GM12878 (cell line): ENCODE data around the gene HIVEP2. TPM values are rescaled to one million over a fixed set of nuclear protein-coding genes. Genes with fewer than 3 reads are reported as not detected.
A peak's percentile ranks its signal among the peaks of the same experiment; 100 is the strongest.

Source experiments
- BHLHE40 ChIP-seq, 2 experiments: fragments of 450-650 bp in 1 of 2; IDR thresholded peaks; 2 replicates each; pipeline ENCODE4 v1.6.1; 2011 to 2017; ENCODE audit warnings: low read depth in 2 of 2, borderline replicate concordance in 1 of 2, improper control_type of control experiment in 1 of 2, low read length in 1 of 2, mild to moderate bottlenecking in 1 of 2
- FOXM1 ChIP-seq: IDR thresholded peaks from 2 replicates; pipeline ENCODE4 v1.6.1; 2012; ENCODE audit warnings: low read depth, mild to moderate bottlenecking, inconsistent platforms, low read length, moderate library complexity
- GABPA ChIP-seq: IDR thresholded peaks from 2 replicates; pipeline ENCODE4 v1.6.1; 2014; ENCODE audit warnings: antibody characterized with exemption, low read depth, mild to moderate bottlenecking, inconsistent platforms
- HCFC1 ChIP-seq: fragments of 150-350 bp; IDR thresholded peaks from 2 replicates; pipeline ENCODE4 v1.6.1; 2014; ENCODE audit warnings: low read length
- HSF1 ChIP-seq: fragments of 150-350 bp; IDR thresholded peaks from 2 replicates; pipeline ENCODE4 v1.6.1; 2014; ENCODE audit warnings: mild to moderate bottlenecking, low read depth, low read length
- IKZF1 ChIP-seq: fragments of 450-650 bp; conservative IDR thresholded peaks from 2 replicates; pipeline ENCODE4 v1.6.1; 2017; ENCODE audit warnings: antibody characterized with exemption, mild to moderate bottlenecking
- NFYA ChIP-seq: IDR thresholded peaks from 2 replicates; pipeline ENCODE4 v1.6.1; 2011; ENCODE audit warnings: low read depth, mild to moderate bottlenecking, low read length, improper control_type of control experiment, borderline replicate concordance
- NKRF ChIP-seq: fragments of 450-650 bp; conservative IDR thresholded peaks from 2 replicates; pipeline ENCODE4 v1.6.1; 2017; ENCODE audit warnings: mild to moderate bottlenecking, moderate library complexity
- NR2C2 ChIP-seq: IDR thresholded peaks from 2 replicates; pipeline ENCODE4 v1.6.1; 2011; ENCODE audit warnings: borderline replicate concordance, low read depth; ENCODE audit not compliant: control insufficient read depth, insufficient read length
- TARDBP ChIP-seq: IDR thresholded peaks from 2 replicates; pipeline ENCODE4 v1.6.1; 2016; ENCODE audit warnings: borderline replicate concordance
- YBX1 ChIP-seq: fragments of 450-650 bp; IDR thresholded peaks from 2 replicates; pipeline ENCODE4 v1.6.1; 2016; ENCODE audit warnings: antibody characterized with exemption
- ZBTB11 ChIP-seq: fragments of 450-650 bp; formaldehyde crosslinking; IDR thresholded peaks from 2 replicates; pipeline ENCODE4 v1.5.0; 2022; ENCODE audit warnings: mild to moderate bottlenecking, missing genetic modification characterization
- ZBTB33 ChIP-seq: fragments of 450-650 bp; IDR thresholded peaks from 2 replicates; pipeline ENCODE4 v1.6.1; 2017; ENCODE audit warnings: mild to moderate bottlenecking
- ZNF207 ChIP-seq: fragments of 450-650 bp; IDR thresholded peaks from 2 replicates; pipeline ENCODE4 v1.6.1; 2014; ENCODE audit warnings: antibody characterized with exemption, mild to moderate bottlenecking, borderline replicate concordance
- polyA plus RNA-seq, 11 experiments: library from polyadenylated mRNA; depleted of rRNA in 4 of 11; unstranded in 6 of 11; stranded (reverse) in 5 of 11; fragments of >200 nt; fragmentation: Nextera tagmentation in 4 of 11; fragmentation: Illumina TruSeq in 1 of 11; extraction: Ambion mirVana in 4 of 11; extraction: Trizol in 1 of 11; gene quantifications; 1 replicate in 1 of 11; 2 replicates in 10 of 11; pipeline versions ENCODE4 v1.2.1 to v1.2.3, GENCODE V29; 2011 to 2016; ENCODE audit warnings: inconsistent platforms in 2 of 11, missing spikeins in 2 of 11, low read depth in 1 of 11
- total RNA-seq, 4 experiments: library from RNA; depleted of rRNA in 3 of 4; stranded (reverse); fragments of >200 nt in 3 of 4; fragmentation: Illumina TruSeq in 1 of 4; extraction: Trizol in 1 of 4; gene quantifications; 2 replicates each; pipeline versions ENCODE4 v1.2.1 to v1.2.3, GENCODE V29; 2013 to 2021
- TF ChIP-seq, protein P1 (sequence below): fragments of 450-650 bp; IDR thresholded peaks from 2 replicates; pipeline ENCODE4 v1.6.1; 2016; ENCODE audit warnings: mild to moderate bottlenecking, moderate library complexity, borderline replicate concordance

Gene HIVEP2
- total and polyA plus RNA-seq, 10 of the 15 experiments (the other 5 are each of a cell fraction or from before 2014, with no cell fraction given) = 1.2 to 15.7 (median 10.2) TPM

GRCh38 chr6:142926494-142927270 is 18.3 kb downstream of the HIVEP2 start (continued):
- TF ChIP-seq HSF1 (no peak), GABPA (no peak; the same call in none of the 2 replicates), TARDBP (0 out of 2 replicates have a peak, but pooled peaks have one; percentile 19), BHLHE40 (IDR thresholded peaks at IDR 0.05; ENCODE audit: borderline replicate concordance in 1 of 2, low read depth in 2 of 2, low read length in 1 of 2) (peak; percentile 62 to 78), ZNF207 (no peak), NKRF (peak; percentile 79), HCFC1 (peak; percentile 32), FOXM1 (no peak; the same call in 1 of the 2 replicates), IKZF1 (peak; percentile 97), NFYA (no peak), NR2C2 (no peak), ZBTB11 (CRISPR knock-in tag) (no peak), YBX1 (no peak), ZBTB33 (no peak)
- TF ChIP-seq, protein P1, sequence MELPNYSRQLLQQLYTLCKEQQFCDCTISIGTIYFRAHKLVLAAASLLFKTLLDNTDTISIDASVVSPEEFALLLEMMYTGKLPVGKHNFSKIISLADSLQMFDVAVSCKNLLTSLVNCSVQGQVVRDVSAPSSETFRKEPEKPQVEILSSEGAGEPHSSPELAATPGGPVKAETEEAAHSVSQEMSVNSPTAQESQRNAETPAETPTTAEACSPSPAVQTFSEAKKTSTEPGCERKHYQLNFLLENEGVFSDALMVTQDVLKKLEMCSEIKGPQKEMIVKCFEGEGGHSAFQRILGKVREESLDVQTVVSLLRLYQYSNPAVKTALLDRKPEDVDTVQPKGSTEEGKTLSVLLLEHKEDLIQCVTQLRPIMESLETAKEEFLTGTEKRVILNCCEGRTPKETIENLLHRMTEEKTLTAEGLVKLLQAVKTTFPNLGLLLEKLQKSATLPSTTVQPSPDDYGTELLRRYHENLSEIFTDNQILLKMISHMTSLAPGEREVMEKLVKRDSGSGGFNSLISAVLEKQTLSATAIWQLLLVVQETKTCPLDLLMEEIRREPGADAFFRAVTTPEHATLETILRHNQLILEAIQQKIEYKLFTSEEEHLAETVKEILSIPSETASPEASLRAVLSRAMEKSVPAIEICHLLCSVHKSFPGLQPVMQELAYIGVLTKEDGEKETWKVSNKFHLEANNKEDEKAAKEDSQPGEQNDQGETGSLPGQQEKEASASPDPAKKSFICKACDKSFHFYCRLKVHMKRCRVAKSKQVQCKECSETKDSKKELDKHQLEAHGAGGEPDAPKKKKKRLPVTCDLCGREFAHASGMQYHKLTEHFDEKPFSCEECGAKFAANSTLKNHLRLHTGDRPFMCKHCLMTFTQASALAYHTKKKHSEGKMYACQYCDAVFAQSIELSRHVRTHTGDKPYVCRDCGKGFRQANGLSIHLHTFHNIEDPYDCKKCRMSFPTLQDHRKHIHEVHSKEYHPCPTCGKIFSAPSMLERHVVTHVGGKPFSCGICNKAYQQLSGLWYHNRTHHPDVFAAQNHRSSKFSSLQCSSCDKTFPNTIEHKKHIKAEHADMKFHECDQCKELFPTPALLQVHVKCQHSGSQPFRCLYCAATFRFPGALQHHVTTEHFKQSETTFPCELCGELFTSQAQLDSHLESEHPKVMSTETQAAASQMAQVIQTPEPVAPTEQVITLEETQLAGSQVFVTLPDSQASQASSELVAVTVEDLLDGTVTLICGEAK = no peak
